ENCODE data around the gene TUBA1C. TPM values are rescaled to one million over a fixed set of nuclear protein-coding genes. Genes with fewer than 3 reads are reported as not detected.

TUBA1C gene
- total and polyA plus RNA-seq, 10 of the 15 experiments (the other 5 are each of a cell fraction or from before 2014, with no cell fraction given): 285 to 1,003 (median 441) TPM

DNA sequence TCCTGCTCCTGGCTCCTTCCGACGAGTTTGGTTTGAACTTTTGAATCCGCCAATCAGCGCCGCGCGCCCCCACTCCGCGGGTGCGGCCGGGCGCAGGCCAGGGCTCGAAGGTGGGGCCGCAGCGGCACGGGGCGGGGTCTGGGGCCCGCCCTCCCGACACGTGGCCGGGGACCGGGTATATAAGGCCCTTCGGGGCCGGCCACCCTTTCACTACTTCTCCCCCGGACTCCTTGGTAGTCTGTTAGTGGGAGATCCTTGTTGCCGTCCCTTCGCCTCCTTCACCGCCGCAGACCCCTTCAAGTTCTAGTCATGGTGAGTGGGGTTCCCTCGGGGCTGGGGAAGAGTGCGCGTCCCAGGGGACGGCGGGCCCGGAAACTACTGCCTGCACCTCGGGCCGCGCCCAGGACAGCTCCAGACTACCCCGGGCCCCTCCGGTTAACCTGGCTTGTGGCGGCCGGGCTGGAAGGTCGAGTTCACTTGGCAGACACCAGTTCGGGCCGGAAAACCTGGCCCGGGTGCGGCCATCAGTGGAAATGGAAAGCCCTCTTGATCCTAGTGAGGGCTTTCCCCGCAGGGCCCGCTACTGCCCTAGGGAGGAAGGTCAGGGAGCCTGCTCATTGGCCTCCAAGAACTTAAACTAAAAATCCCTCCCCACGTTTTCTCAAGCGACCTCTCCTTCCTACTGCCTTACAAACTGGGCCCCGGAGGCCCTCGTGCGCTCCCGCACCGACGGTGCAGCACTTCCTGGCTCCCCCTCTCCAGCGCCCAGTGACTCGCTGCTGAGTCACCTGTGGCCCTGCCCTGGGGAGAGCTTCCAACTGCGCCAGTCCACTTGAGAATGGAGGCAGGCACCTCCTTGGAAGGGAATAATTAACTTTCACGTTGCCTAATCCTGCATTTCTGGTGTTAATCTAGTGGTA is at the start of gene TUBA1C (continued):
- TF ChIP-seq, protein P1, sequence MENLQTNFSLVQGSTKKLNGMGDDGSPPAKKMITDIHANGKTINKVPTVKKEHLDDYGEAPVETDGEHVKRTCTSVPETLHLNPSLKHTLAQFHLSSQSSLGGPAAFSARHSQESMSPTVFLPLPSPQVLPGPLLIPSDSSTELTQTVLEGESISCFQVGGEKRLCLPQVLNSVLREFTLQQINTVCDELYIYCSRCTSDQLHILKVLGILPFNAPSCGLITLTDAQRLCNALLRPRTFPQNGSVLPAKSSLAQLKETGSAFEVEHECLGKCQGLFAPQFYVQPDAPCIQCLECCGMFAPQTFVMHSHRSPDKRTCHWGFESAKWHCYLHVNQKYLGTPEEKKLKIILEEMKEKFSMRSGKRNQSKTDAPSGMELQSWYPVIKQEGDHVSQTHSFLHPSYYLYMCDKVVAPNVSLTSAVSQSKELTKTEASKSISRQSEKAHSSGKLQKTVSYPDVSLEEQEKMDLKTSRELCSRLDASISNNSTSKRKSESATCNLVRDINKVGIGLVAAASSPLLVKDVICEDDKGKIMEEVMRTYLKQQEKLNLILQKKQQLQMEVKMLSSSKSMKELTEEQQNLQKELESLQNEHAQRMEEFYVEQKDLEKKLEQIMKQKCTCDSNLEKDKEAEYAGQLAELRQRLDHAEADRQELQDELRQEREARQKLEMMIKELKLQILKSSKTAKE (IDR thresholded peaks at IDR 0.05; ENCODE audit: low read depth, poor library complexity, severe bottlenecking): no peak
- TF ChIP-seq RB1 (IDR thresholded peaks at IDR 0.05; ENCODE audit: borderline replicate concordance) (0 out of 2 replicates have a peak, but pooled peaks have one; percentile 17), SMAD1 (IDR thresholded peaks at IDR 0.05; ENCODE audit: low read depth, partially characterized antibody) (peak; percentile 87), ESRRA (IDR thresholded peaks at IDR 0.05; ENCODE audit: low read length) (0 out of 2 replicates have a peak, but pooled peaks have one; percentile 24), BCL11A (IDR thresholded peaks at IDR 0.05; ENCODE audit: low read depth, low read length) (no peak), ZSCAN29 (IDR thresholded peaks at IDR 0.05) (no peak), SREBF2 (IDR thresholded peaks at IDR 0.05; ENCODE audit: low read length) (no peak), ASH2L (IDR thresholded peaks at IDR 0.05; ENCODE audit: borderline replicate concordance, low read depth) (peak; percentile 80; the same call in 1 of the 2 replicates), PAX8 (IDR thresholded peaks at IDR 0.05) (no peak)
- TF ChIP-seq, protein P2, sequence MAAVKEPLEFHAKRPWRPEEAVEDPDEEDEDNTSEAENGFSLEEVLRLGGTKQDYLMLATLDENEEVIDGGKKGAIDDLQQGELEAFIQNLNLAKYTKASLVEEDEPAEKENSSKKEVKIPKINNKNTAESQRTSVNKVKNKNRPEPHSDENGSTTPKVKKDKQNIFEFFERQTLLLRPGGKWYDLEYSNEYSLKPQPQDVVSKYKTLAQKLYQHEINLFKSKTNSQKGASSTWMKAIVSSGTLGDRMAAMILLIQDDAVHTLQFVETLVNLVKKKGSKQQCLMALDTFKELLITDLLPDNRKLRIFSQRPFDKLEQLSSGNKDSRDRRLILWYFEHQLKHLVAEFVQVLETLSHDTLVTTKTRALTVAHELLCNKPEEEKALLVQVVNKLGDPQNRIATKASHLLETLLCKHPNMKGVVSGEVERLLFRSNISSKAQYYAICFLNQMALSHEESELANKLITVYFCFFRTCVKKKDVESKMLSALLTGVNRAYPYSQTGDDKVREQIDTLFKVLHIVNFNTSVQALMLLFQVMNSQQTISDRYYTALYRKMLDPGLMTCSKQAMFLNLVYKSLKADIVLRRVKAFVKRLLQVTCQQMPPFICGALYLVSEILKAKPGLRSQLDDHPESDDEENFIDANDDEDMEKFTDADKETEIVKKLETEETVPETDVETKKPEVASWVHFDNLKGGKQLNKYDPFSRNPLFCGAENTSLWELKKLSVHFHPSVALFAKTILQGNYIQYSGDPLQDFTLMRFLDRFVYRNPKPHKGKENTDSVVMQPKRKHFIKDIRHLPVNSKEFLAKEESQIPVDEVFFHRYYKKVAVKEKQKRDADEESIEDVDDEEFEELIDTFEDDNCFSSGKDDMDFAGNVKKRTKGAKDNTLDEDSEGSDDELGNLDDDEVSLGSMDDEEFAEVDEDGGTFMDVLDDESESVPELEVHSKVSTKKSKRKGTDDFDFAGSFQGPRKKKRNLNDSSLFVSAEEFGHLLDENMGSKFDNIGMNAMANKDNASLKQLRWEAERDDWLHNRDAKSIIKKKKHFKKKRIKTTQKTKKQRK (IDR thresholded peaks at IDR 0.05; ENCODE audit: low read depth, low read length): no peak
- TF ChIP-seq, protein P3, sequence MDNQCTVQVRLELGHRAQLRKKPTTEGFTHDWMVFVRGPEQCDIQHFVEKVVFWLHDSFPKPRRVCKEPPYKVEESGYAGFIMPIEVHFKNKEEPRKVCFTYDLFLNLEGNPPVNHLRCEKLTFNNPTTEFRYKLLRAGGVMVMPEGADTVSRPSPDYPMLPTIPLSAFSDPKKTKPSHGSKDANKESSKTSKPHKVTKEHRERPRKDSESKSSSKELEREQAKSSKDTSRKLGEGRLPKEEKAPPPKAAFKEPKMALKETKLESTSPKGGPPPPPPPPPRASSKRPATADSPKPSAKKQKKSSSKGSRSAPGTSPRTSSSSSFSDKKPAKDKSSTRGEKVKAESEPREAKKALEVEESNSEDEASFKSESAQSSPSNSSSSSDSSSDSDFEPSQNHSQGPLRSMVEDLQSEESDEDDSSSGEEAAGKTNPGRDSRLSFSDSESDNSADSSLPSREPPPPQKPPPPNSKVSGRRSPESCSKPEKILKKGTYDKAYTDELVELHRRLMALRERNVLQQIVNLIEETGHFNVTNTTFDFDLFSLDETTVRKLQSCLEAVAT (IDR thresholded peaks at IDR 0.05): peak; percentile 71; the same call in 1 of the 2 replicates
- TF ChIP-seq, protein P4, sequence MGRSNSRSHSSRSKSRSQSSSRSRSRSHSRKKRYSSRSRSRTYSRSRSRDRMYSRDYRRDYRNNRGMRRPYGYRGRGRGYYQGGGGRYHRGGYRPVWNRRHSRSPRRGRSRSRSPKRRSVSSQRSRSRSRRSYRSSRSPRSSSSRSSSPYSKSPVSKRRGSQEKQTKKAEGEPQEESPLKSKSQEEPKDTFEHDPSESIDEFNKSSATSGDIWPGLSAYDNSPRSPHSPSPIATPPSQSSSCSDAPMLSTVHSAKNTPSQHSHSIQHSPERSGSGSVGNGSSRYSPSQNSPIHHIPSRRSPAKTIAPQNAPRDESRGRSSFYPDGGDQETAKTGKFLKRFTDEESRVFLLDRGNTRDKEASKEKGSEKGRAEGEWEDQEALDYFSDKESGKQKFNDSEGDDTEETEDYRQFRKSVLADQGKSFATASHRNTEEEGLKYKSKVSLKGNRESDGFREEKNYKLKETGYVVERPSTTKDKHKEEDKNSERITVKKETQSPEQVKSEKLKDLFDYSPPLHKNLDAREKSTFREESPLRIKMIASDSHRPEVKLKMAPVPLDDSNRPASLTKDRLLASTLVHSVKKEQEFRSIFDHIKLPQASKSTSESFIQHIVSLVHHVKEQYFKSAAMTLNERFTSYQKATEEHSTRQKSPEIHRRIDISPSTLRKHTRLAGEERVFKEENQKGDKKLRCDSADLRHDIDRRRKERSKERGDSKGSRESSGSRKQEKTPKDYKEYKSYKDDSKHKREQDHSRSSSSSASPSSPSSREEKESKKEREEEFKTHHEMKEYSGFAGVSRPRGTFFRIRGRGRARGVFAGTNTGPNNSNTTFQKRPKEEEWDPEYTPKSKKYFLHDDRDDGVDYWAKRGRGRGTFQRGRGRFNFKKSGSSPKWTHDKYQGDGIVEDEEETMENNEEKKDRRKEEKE (IDR thresholded peaks at IDR 0.05): no peak
- TF ChIP-seq, protein P5, sequence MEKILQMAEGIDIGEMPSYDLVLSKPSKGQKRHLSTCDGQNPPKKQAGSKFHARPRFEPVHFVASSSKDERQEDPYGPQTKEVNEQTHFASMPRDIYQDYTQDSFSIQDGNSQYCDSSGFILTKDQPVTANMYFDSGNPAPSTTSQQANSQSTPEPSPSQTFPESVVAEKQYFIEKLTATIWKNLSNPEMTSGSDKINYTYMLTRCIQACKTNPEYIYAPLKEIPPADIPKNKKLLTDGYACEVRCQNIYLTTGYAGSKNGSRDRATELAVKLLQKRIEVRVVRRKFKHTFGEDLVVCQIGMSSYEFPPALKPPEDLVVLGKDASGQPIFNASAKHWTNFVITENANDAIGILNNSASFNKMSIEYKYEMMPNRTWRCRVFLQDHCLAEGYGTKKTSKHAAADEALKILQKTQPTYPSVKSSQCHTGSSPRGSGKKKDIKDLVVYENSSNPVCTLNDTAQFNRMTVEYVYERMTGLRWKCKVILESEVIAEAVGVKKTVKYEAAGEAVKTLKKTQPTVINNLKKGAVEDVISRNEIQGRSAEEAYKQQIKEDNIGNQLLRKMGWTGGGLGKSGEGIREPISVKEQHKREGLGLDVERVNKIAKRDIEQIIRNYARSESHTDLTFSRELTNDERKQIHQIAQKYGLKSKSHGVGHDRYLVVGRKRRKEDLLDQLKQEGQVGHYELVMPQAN (conservative IDR thresholded peaks at IDR 0.05): peak; percentile 84
- TF ChIP-seq, protein P6, sequence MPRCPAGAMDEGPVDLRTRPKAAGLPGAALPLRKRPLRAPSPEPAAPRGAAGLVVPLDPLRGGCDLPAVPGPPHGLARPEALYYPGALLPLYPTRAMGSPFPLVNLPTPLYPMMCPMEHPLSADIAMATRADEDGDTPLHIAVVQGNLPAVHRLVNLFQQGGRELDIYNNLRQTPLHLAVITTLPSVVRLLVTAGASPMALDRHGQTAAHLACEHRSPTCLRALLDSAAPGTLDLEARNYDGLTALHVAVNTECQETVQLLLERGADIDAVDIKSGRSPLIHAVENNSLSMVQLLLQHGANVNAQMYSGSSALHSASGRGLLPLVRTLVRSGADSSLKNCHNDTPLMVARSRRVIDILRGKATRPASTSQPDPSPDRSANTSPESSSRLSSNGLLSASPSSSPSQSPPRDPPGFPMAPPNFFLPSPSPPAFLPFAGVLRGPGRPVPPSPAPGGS (IDR thresholded peaks at IDR 0.05; ENCODE audit: borderline replicate concordance, insufficient read depth, low read depth, low read length, poor library complexity, severe bottlenecking): no peak

Data from GM12878 (cell line).